ENCODE results near the gene AOC3. TPM values are rescaled to one million over a fixed set of nuclear protein-coding genes. Genes with fewer than 3 reads are reported as not detected.
A peak's percentile ranks its signal among the peaks of the same experiment; 100 is the strongest.

AOC3 gene
- total RNA-seq, 1 experiment from 2014 or later, result 0.26 TPM

GRCh38 chr17:42835732-42836131, 15.3 kb upstream of the AOC3 start:
- no peaks in the 10 kb centered on the region for H3K9me2 ChIP-seq (replicated peaks; ENCODE audit: low read length)
- no peak overlapping the region for H3K4me2 ChIP-seq (ENCODE audit: low read length)
- intact Hi-C loops (cut with micrococcal nuclease), result no loop called here
- no peaks in the 10 kb centered on the region for H4K20me1 ChIP-seq (ENCODE audit: low read length)
- H3K79me2 ChIP-seq (ENCODE audit: low read length), result peaks cover 45% of the 10 kb centered on the region
- POLR2A ChIA-PET (ENCODE audit: unreplicated experiment), result no interaction called here
- H2AFZ ChIP-seq (ENCODE audit: low read length), result no peak overlapping the region
- no peaks in the 10 kb centered on the region for H3K27me3 ChIP-seq (ENCODE audit: low read length)
- BruUV-seq (replicated peaks), result no TSS peak
- peaks cover 12% of the 10 kb centered on the region for H3K4me1 ChIP-seq (ENCODE audit: insufficient read depth, low read length)
- peaks cover 19% of the 10 kb centered on the region for H3K36me3 ChIP-seq (ENCODE audit: low read depth, low read length)
- no peaks in the 10 kb centered on the region for H3F3A ChIP-seq (ENCODE audit: low read length, unreplicated experiment)
- no peak overlapping the region for H3K27ac ChIP-seq (ENCODE audit: low read length)
- no peak for DNase-seq
- no peak overlapping the region for H3K9ac ChIP-seq (ENCODE audit: low read length)
- ATAC-seq, result no peak
- CTCF ChIA-PET, result no interaction called here
- TF ChIP-seq EZH2 (IDR thresholded peaks at IDR 0.05; ENCODE audit: low read length, unreplicated experiment) (no peak), CTCF (conservative IDR thresholded peaks at IDR 0.05; ENCODE audit: low read depth, low read length) (no peak), EZH2phosphoT487 (IDR thresholded peaks at IDR 0.05; ENCODE audit: borderline replicate concordance, low read length) (no peak)
- H3K9me3 ChIP-seq (ENCODE audit: low read length), result no peaks in the 10 kb centered on the region
- H3K4me3 ChIP-seq (ENCODE audit: low read length), result no peak overlapping the region

- intact Hi-C loops (cut with micrococcal nuclease), result no loop called here
- Histone ChIP-seq H3K9me3 (ENCODE audit: low read length) (no peaks in the 10 kb centered on the region), H3F3A (ENCODE audit: low read length, unreplicated experiment) (no peaks in the 10 kb centered on the region), H3K79me2 (ENCODE audit: low read length) (no peaks in the 10 kb centered on the region), H2AFZ (ENCODE audit: low read length) (no peak overlapping the region), H3K4me1 (ENCODE audit: insufficient read depth, low read length) (peaks cover 8% of the 10 kb centered on the region), H3K9me2 (replicated peaks; ENCODE audit: low read length) (no peaks in the 10 kb centered on the region), H3K36me3 (ENCODE audit: low read depth, low read length) (peaks cover 53% of the 10 kb centered on the region), H4K20me1 (ENCODE audit: low read length) (no peaks in the 10 kb centered on the region), H3K9ac (ENCODE audit: low read length) (no peak overlapping the region), H3K27ac (ENCODE audit: low read length) (no peak overlapping the region), H3K4me2 (ENCODE audit: low read length) (no peak overlapping the region), H3K4me3 (ENCODE audit: low read length) (no peak overlapping the region), H3K27me3 (ENCODE audit: low read length) (no peaks in the 10 kb centered on the region)
- no peak for TF ChIP-seq EZH2phosphoT487 (IDR thresholded peaks at IDR 0.05; ENCODE audit: borderline replicate concordance, low read length)
- no peak for TF ChIP-seq CTCF (conservative IDR thresholded peaks at IDR 0.05; ENCODE audit: low read depth, low read length)
- no peak for TF ChIP-seq EZH2 (IDR thresholded peaks at IDR 0.05; ENCODE audit: low read length, unreplicated experiment)
- BruUV-seq (replicated peaks), result TSS peak; percentile 16
- DNase-seq (no peak), ATAC-seq (0 out of 2 replicates have a peak, but pooled peaks have one; percentile 18)
- ChIA-PET CTCF (interaction anchor here (1.4 kb wide), 1 partner anchor 87 kb away, joined by 7 read pairs; no protein-coding TSS in a partner anchor), POLR2A (ENCODE audit: unreplicated experiment) (no interaction called here)
These were observed 8.9 kb upstream of the AOC3 start for GRCh38 chr17:42841975-42842685.

- Histone ChIP-seq H3K27ac (ENCODE audit: low read length) (no peak overlapping the region), H3K27me3 (ENCODE audit: low read length) (no peaks in the 10 kb centered on the region), H3F3A (ENCODE audit: low read length, unreplicated experiment) (no peaks in the 10 kb centered on the region), H3K79me2 (ENCODE audit: low read length) (no peaks in the 10 kb centered on the region), H3K9ac (ENCODE audit: low read length) (no peak overlapping the region), H2AFZ (ENCODE audit: low read length) (no peak overlapping the region), H3K4me2 (ENCODE audit: low read length) (no peak overlapping the region), H3K9me2 (replicated peaks; ENCODE audit: low read length) (no peaks in the 10 kb centered on the region), H3K36me3 (ENCODE audit: low read depth, low read length) (peaks cover 43% of the 10 kb centered on the region), H3K4me3 (ENCODE audit: low read length) (no peak overlapping the region), H3K9me3 (ENCODE audit: low read length) (no peaks in the 10 kb centered on the region), H3K4me1 (ENCODE audit: insufficient read depth, low read length) (peaks cover 8% of the 10 kb centered on the region), H4K20me1 (ENCODE audit: low read length) (no peaks in the 10 kb centered on the region)
- TF ChIP-seq EZH2 (IDR thresholded peaks at IDR 0.05; ENCODE audit: low read length, unreplicated experiment), result no peak
- peak; percentile 81 for TF ChIP-seq CTCF (conservative IDR thresholded peaks at IDR 0.05; ENCODE audit: low read depth, low read length)
- TF ChIP-seq EZH2phosphoT487 (IDR thresholded peaks at IDR 0.05; ENCODE audit: borderline replicate concordance, low read length), result no peak
- CTCF ChIA-PET, result interaction anchor here (0.7 to 1.4 kb wide), 2 partner anchors 86 to 154 kb away, joined by 4 to 7 read pairs; no protein-coding TSS in a partner anchor
- POLR2A ChIA-PET (ENCODE audit: unreplicated experiment), result no interaction called here
- intact Hi-C loops (cut with micrococcal nuclease), result loop anchor here (1.0 kb wide), 1 partner anchor 86 kb away; no protein-coding TSS in a partner anchor
- peak; percentile 72 for ATAC-seq
- no TSS peak for BruUV-seq (replicated peaks)
- peak; percentile 63 for DNase-seq
These were observed 7.6 kb upstream of the AOC3 start for GRCh38 chr17:42843358-42843934.
